Esophagus (tissue), 2 donors: ENCODE measurements around the gene SH2D3C. TPM values are rescaled to one million over a fixed set of nuclear protein-coding genes. Genes with fewer than 3 reads are reported as not detected.
"Not testable (repeated sequence)": the region's sequence is repeated elsewhere in the genome, so short reads cannot be mapped to it uniquely, and the experiment has no call there.

ENCODE experiments used
- H3K27ac ChIP-seq, 2 donors: one replicate each; pipeline ENCODE4 v1.5.1; 2013; ENCODE audit warnings: low read depth in 2 of 2, mild to moderate bottlenecking in 2 of 2, inconsistent platforms in 1 of 2, low read length in 1 of 2, moderate library complexity in 1 of 2
- H3K27me3 ChIP-seq, 2 donors: one replicate each; pipeline ENCODE4 v1.6.1; 2013; ENCODE audit warnings: low read length in 2 of 2, control low read depth in 1 of 2, mild to moderate bottlenecking in 1 of 2; ENCODE audit not compliant: insufficient read depth in 2 of 2, control insufficient read depth in 1 of 2
- H3K36me3 ChIP-seq, 2 donors: one replicate each; pipeline ENCODE4 v1.6.1; 2013; ENCODE audit warnings: low read length in 1 of 2; ENCODE audit not compliant: control insufficient read depth in 2 of 2, insufficient read depth in 2 of 2
- H3K4me1 ChIP-seq, 2 donors: one replicate each; pipeline ENCODE4 v1.6.1; 2013; ENCODE audit warnings: low read length in 1 of 2; ENCODE audit not compliant: control insufficient read depth in 2 of 2, insufficient read depth in 2 of 2
- H3K4me3 ChIP-seq, 2 donors: one replicate each; pipeline ENCODE4 v1.5.1; 2013; ENCODE audit warnings: low read length in 2 of 2, mild to moderate bottlenecking in 2 of 2, low read depth in 1 of 2, moderate library complexity in 1 of 2
- H3K9me3 ChIP-seq, 2 donors: one replicate each; pipeline ENCODE4 v1.6.1; 2013; ENCODE audit warnings: mild to moderate bottlenecking in 2 of 2, low read depth in 1 of 2, low read length in 1 of 2, moderate library complexity in 1 of 2; ENCODE audit not compliant: control insufficient read depth in 2 of 2, insufficient read depth in 1 of 2
- WGBS, 2 donors: extraction: QIAGEN DNeasy Blood & Tissue Kit; methylation state at CpG; one replicate each; pipeline ENCODE4 v1.1.7; 2013; 5-methylcytosine and 5-hydroxymethylcytosine counted together
- polyA plus RNA-seq, 2 donors: library from polyadenylated mRNA; stranded (reverse); fragments of 200-250 nt; gene quantifications; one replicate each; pipeline ENCODE4 v1.2.3, GENCODE V29; 2013
- donor health status: healthy with polysubstance abuse.
- donor health status: Bipolar disorder and iron deficiency.

The SH2D3C gene
- polyA plus RNA-seq, 2 donors, result 2.8 to 3.2 TPM

GRCh38 chr9:127756776-127757175 lies 21.7 kb downstream of the SH2D3C start:
- H3K27ac ChIP-seq, H3K9me3 ChIP-seq, H3K27me3 ChIP-seq, H3K4me1 ChIP-seq, H3K4me3 ChIP-seq, H3K36me3 ChIP-seq: not testable (repeated sequence)
- WGBS, 2 donors, result 85 to 86% methylated on average over 11 of the region's 11 CpGs

DNA sequence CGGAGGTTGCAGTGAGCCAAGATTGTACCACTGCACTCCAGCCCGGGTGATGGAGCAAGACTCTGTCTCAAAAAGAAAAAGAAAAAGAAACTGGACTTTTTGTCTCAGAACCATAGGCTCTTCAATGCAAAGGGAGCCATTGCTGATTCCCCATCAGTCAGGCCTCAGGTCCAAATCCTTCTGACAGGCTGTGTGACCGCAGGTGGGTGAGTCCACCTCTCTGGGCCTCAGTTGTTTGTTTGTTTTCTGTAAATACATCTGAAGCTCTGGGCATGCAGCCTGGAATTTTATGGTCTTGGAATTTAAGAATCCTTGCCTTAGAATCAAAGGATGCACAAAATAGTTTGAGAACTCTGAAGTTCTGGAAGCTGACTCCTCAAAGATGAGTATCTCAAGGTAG lies 22.2 kb downstream of the SH2D3C start:
- no peaks in the 10 kb centered on the region for H3K27me3 ChIP-seq
- H3K9me3 ChIP-seq, result no peaks in the 10 kb centered on the region
- no peak overlapping the region for H3K27ac ChIP-seq
- H3K4me1 ChIP-seq, result peaks cover 3% of the 10 kb centered on the region in 2 donors
- H3K36me3 ChIP-seq, result no peaks in the 10 kb centered on the region
- 92 to 94% methylated on average over 3 of the region's 3 CpGs for WGBS, 2 donors
- no peak overlapping the region for H3K4me3 ChIP-seq

DNA sequence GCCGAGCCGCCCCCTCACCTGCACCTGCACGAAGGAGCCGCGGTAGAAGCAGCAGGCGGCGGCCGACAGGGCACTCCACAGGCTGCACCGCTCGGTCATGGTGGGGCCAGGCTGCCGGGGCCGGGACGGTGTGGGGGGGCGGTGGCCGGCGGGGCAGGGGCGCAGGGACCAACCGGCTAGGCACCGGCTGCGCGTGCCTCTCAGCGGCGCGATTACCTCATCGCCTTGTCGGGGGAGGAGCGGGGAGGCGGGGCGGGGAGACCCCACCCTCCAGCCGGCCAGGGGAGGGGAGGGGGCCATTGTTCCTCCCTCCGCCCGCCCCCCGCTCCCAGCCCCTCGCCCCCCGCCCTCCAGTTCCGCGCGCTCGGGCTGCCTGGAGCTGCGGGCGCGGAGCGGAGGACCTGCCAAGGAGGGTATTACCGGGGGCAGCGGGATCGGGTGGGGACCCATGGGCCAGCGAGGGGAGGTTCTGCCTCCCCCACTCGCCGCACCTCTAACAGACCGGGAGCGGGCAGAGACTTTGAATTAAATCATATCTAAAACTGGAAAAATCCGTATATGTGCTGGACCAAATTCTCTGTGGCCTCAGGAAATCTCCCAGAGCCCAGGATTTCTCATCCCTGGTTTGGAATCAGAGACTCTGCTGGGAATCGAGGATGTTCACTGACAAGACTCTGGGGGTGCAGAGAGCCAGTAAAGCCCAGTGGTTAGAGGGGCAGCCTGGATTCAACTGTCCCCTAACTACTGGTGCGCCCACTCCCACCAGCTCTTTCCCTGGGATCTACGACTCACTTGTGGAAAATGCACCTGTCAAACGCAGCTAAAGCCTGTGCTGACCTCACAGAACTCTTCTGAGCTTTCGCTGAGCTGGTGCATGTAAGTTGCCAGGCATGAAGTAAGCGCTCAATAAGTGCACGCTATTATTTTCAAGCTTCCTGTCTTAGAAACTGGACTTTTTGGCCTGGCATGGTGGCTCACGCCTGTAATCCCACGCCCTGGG lies 23.1 kb downstream of the SH2D3C start:
- H3K4me1 ChIP-seq, result peaks cover 3% of the 10 kb centered on the region in 2 donors
- H3K9me3 ChIP-seq, result no peaks in the 10 kb centered on the region
- H3K27ac ChIP-seq, result no peak overlapping the region
- WGBS, 2 donors, result 31 to 40% methylated on average over 28 to 61 of the region's 61 CpGs
- H3K27me3 ChIP-seq, result no peaks in the 10 kb centered on the region
- H3K4me3 ChIP-seq, result no peak overlapping the region
- no peaks in the 10 kb centered on the region for H3K36me3 ChIP-seq

DNA sequence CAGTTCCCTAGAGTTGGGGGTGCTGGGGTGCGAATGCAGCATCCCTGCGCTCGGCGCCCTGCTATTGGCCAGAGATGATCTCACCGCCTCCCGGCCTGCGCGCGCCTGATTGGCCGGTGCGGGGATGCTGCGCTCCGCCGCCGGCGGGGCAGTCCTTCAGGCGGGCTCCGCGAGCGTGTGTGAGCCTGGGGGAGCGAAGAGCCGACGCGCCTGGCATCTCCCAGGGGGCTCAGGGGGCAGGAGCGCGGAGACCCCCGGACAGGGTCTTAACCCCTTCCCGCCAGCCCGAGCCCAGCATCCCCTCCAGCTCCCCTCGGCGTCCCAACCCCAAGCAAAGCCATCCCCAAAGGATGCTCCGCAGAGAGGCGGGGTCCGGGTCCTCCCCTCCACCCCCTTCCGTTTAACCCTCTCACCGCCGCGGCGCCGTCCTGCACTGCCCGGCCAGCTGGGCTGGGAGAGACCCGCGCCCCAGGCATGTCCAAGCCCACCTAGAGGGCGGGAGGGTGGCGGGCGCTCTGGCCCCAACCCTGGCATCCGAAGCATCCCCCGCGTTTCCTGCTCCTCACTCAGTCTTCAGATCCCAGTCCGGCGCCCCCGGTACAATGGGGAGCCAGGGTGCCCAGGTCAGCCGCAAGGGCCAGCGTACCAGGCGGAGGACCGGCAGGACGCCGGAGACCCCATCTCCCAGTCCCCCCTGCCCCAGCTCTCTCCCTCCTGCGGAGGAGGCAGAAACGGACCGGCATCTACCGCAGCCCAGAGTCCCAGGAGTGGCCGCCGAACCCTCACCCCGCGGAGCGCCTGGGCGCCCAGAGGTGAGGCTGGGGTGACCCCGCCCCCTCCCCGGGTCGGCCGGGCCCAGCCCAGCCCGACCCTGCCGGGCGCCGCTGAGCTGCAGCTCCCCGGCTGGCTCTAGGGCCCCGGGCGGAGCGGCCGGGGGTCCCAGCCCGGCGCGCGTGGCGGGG lies 24.1 kb downstream of the SH2D3C start:
- Histone ChIP-seq H3K9me3 (no peaks in the 10 kb centered on the region), H3K4me1 (peaks cover 3% of the 10 kb centered on the region in 2 donors), H3K36me3 (peaks cover 0 to under 1% of the 10 kb centered on the region in 2 donors), H3K27me3 (no peaks in the 10 kb centered on the region), H3K27ac (no peak overlapping the region), H3K4me3 (no peak overlapping the region)
- WGBS, 2 donors, result 29 to 32% methylated on average over 69 to 86 of the region's 86 CpGs

GRCh38 chr9:127753622-127754021 lies 24.8 kb downstream of the SH2D3C start:
- Histone ChIP-seq H3K27ac (no peak overlapping the region), H3K4me3 (no peak overlapping the region), H3K27me3 (no peaks in the 10 kb centered on the region), H3K9me3 (no peaks in the 10 kb centered on the region), H3K4me1 (peaks cover 3% of the 10 kb centered on the region in 2 donors), H3K36me3 (peaks cover 0 to 4% of the 10 kb centered on the region in 2 donors)
- WGBS, 2 donors, result 68 to 76% methylated on average over 7 to 8 of the region's 8 CpGs

GRCh38 chr9:127753148-127753547 lies 25.3 kb downstream of the SH2D3C start:
- Histone ChIP-seq H3K4me1 (peaks cover 3% of the 10 kb centered on the region in 2 donors), H3K36me3 (peaks cover 0 to 4% of the 10 kb centered on the region in 2 donors), H3K27me3 (no peaks in the 10 kb centered on the region), H3K4me3 (no peak overlapping the region), H3K9me3 (no peaks in the 10 kb centered on the region), H3K27ac (no peak overlapping the region)
- 78 to 80% methylated on average over 8 of the region's 8 CpGs for WGBS, 2 donors

DNA sequence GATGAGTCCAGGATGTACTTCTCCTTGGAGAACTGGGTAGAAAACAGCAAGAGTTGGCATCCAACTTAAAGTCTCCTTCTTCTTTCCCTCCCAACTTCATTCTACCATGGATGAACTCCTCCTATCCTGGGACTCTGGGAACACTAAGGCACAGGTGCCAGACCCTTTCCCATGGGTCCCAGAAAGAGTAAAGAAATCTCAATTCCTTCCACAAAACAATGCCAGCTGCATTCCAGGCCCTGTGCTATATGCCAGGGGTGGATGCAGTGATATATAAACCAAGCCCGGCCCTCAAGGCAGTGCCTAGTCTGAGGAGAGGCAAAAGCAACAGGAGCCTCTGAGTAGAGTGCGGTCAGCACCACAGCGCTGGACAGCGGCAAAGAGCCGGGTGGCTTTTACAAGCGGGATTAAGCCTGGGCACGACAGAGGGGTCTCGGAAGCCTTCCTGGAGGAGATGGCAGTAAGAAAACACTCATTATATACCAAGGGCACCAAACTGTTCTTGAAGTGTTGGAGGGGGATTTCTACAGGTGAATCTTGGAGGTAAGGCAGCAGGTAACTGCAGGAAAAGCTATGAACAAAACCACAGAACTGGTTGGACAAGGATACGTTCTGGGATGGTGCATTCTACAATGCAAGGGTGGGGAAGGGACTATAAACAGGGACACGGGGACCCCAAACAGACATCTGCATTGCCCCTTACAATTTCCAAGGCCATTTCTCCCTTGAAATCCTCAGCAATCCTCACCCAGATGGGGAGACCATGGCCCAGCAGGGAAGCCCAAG lies 27.0 kb downstream of the SH2D3C start:
- peaks cover 3% of the 10 kb centered on the region in 2 donors for H3K4me1 ChIP-seq
- no peak overlapping the region for H3K4me3 ChIP-seq
- WGBS, 2 donors, result 33 to 37% methylated on average over 10 of the region's 10 CpGs
- H3K27me3 ChIP-seq, result no peaks in the 10 kb centered on the region
- no peak overlapping the region for H3K27ac ChIP-seq
- H3K36me3 ChIP-seq, result peaks cover 0 to 4% of the 10 kb centered on the region in 2 donors
- no peaks in the 10 kb centered on the region for H3K9me3 ChIP-seq

DNA sequence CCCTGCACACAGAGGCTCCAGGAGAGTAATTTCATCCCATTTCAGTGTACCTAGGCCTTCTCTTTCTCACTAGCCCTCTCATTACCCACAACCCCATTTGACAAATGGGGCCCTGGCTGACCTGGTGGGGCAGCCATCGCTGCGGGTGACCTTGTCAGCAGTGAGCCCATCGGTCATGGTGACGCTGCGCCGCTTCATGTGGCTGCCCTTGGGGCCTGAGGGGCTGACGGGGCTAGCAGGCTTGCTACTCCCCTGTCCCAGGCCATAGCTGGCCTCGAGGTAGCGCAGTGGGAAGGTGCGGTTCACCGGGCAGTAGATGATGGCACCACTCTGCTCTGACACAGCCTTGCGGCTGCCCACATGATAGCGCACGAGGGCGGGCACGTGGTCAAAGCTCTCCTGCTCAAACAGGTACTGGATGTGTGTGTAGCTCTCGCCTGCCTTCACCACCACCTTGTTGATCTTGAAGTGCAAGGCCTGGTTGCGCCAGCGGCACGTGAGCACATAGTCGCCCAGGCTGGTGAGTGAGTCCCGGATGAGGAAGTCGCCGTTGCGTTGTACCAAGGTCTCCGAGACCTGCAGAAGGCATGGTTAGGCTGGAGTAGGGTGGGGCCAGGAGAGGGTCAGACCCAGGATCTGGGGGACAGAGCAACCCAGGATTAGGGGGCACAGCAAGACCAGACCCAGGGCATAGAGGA lies 29.2 kb downstream of the SH2D3C start:
- Histone ChIP-seq H3K36me3 (peaks cover 0 to 4% of the 10 kb centered on the region in 2 donors), H3K4me1 (peaks cover 0 to 3% of the 10 kb centered on the region in 2 donors), H3K27me3 (no peaks in the 10 kb centered on the region), H3K4me3 (no peak overlapping the region), H3K9me3 (no peaks in the 10 kb centered on the region), H3K27ac (no peak overlapping the region)
- WGBS, 2 donors, result 90 to 92% methylated on average over 26 of the region's 26 CpGs
